KOPT-K1 (cell line): Measurements from ENCODE around the gene PCNT.
"Not testable (repeated sequence)": the region's sequence is repeated elsewhere in the genome, so short reads cannot be mapped to it uniquely, and the experiment has no call there.

Experiments
- H3K27ac ChIP-seq: fragments of 200-600 bp; sonication (generic); 2 replicates; pipeline ENCODE4 v1.5.1; 2016; ENCODE audit warnings: antibody characterized with exemption, mild to moderate bottlenecking, low read depth, low read length; ENCODE audit not compliant: poor library complexity, severe bottlenecking
- H3K36me3 ChIP-seq: fragments of 200-600 bp; sonication (generic); 2 replicates; pipeline ENCODE4 v1.5.1; 2017; ENCODE audit warnings: antibody characterized with exemption, mild to moderate bottlenecking, low read length, moderate library complexity; ENCODE audit not compliant: insufficient read depth
- H3K9me3 ChIP-seq: fragments of 200-600 bp; sonication (generic); 2 replicates; pipeline ENCODE4 v1.5.1; 2017; ENCODE audit warnings: antibody characterized with exemption, low read length, mild to moderate bottlenecking; ENCODE audit not compliant: insufficient read depth, poor library complexity, severe bottlenecking

The PCNT gene

DNA sequence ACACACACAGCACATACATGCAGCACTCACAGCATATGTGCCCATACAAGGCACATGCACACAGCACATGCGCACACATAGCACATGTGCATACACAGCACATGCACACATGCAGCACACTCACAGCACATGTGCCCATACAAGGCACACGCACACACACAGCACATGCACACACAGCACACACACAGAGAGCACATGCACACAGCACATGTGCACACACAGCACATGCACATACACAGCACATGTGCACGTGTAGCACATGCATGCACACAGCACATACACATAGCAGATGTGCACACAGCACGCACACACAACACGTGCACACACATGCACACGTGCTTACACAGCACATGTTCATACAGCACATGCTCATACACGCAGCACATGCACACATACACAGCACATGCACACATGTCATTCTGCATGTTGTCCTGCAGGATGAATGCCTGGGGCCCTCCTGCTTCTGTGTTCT is 48.1 kb downstream of the PCNT start:
- Histone ChIP-seq H3K36me3 (peaks cover 66% of the 10 kb centered on the region), H3K9me3 (no peaks in the 10 kb centered on the region), H3K27ac (no peak overlapping the region)

DNA sequence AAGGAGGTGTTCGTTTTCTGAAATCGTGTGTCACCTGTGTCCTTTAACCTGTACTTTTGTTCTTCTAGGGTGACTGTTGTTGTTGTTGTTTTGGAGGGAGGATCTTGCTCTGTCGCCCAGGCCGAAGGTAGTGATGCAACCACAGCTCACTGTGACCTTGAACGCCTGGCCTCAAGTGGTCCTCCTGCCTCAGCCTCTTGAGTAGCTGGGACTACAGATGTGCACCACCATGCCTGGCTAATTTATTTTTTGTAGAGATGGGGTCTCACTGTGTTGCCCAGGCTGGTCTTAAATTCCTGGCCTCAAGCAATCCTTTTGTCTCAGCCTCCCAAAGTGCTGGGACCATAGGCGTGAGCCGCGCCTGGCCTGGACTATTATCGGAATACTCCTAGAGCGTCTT is 49.0 kb downstream of the PCNT start:
- H3K9me3 ChIP-seq, H3K27ac ChIP-seq: not testable (repeated sequence)
- H3K36me3 ChIP-seq: peaks cover 63% of the 10 kb centered on the region

DNA sequence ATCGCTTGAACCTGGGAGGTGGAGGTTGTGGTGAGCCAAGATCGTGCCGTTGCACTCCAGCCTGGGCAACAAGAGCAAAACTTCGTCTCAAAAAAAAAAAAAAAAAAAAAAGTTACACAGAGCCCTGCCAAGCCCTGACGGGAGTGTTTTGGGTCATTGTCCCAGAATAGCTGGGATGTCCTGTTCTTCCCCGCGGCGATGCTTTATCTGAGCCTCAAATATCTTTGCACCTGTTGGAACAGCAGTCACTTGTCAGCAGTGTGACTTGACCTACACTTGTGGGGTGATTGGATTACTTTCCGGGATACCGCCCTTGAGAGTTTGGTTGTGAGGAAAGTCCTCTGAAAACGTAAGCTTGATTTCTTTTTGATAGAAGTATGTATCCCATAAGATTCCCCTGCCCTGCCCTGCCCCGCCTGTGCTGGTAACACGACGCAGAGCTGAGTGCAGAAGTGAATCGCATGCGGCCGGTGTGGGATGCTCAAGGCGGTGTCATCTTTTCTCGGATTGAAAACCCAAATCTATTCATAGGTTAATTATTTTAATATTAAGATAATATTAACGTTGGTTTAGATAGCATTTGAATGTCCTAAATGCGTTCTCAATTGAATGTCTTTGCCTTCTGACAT is 50.9 kb downstream of the PCNT start:
- peaks cover 51% of the 10 kb centered on the region for H3K36me3 ChIP-seq
- no peak overlapping the region for H3K27ac ChIP-seq
- no peaks in the 10 kb centered on the region for H3K9me3 ChIP-seq

DNA sequence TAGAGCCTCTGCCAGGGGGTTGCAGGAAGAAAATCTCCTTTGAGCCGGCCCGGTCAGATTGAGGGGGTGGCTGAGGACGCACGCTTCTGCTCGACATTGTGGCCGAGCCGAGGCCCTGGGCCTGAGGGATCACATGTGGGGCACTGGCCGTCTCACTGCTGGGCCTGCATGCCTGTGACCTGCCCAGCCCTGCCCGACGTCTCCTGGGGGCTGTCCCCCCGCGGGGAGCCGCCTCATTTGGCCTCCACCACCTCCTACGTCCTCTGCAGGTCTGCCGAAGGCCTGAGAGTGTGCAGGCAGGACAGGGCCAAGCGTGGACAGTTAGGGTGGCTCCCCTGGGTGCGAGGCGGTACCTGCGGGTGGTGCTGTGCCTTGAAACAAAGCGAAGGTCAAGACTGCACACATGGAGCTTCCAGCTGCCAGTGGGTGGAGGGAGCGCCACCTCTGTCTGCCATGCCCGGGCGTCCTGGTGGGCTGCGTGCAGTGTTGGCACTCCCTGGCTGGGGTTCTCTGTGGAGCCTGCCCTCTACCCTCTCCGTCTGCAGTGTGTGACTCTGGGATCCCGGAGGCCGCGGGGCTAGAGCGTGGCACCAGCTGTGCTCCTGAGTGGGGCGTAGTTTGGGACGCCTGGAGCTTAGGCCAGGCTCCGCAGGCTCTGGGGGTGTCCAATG is 51.7 kb downstream of the PCNT start:
- H3K36me3 ChIP-seq: peaks cover 49% of the 10 kb centered on the region
- no peak overlapping the region for H3K27ac ChIP-seq
- no peaks in the 10 kb centered on the region for H3K9me3 ChIP-seq

DNA sequence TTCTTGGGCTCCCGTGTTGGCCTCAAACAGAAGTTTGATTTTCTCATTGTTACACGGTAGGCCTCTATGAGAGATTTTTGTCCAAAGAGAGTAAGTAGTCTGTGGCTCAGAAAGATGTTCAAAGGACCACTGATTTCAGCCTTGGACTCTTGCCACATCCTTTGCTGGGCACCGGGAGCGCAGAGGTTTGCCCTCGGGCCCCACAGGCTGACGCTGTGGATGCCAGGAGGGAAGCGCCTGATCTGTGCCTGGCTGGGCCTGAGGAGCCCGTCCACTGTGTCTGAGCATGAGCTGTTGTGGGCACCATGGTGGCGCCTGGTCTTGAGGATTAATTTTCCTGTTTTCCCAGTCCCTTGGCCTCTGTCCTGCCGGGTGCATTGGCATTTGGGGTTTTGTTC is 52.3 kb downstream of the PCNT start:
- no peak overlapping the region for H3K27ac ChIP-seq
- peaks cover 1% of the 10 kb centered on the region for H3K9me3 ChIP-seq
- peaks cover 49% of the 10 kb centered on the region for H3K36me3 ChIP-seq

DNA sequence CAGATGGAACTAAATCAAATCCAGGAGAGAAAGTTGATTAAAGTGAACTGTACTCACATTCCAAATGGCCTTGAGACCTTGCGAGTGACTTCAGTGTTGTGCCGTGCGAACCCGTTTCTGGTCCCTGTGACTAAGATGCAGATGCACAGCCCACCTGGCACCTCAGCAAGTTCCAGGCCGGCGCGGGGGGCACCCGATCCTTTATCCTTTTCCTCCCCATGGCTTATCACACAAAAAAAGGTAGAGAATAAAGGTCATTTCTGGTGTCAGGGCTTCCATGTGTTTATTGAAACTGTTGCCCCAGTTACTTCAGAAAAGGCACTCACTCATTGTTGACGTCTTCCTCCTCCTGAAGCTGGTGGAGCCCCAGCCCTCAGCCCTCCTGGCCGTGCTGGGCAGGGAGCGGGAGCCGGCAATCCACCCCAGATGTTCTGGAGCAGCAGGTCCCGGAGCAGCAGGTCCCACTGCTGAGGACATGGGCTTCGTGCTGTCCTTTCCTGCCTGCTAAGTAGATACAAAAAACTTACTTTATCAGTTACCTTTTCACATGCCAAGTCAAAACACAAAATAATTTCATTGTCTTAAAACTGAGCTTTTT is 53.0 kb downstream of the PCNT start:
- H3K36me3 ChIP-seq: peaks cover 49% of the 10 kb centered on the region
- H3K9me3 ChIP-seq: peaks cover 8% of the 10 kb centered on the region
- H3K27ac ChIP-seq: no peak overlapping the region

DNA sequence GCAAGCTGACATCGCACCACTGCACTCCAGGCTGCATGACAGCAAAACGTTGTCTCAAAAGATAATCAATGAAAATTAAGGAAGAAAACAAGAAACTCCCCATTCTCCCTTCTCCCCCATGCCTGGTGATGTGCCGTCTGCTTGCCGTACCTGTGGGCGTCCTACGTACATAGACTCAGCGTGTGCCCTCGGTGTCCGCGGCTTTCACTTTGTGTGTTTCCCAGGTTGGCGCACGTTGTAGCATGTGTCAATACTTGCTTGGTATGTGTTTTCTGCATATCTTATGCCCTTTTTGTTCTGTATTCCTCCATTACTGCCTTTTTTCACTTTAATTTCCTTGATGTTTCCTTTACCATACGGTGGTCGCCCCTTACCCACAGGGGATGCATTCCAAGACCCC is 53.8 kb downstream of the PCNT start:
- Histone ChIP-seq H3K27ac (no peak overlapping the region), H3K9me3 (peaks cover 17% of the 10 kb centered on the region), H3K36me3 (peaks cover 49% of the 10 kb centered on the region)

DNA sequence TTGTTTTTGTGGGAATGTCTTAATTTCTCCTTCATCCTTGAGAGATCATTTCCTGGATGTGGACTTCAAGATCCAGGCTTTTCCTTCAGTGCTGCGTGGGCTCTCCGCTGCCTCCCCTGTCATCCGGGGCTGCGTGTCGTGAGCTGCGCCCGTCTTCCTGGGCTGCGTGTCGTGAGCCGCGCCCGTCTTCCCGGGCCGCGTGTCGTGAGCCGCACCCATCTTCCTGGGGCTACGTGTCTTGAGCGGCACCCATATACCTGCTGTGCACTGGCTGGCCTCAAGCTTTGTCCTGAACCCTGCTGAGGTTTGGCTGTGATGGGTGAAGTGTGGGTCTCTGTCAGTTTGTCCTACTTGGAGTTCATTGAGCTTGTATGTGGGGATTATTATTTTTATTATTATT is 55.1 kb downstream of the PCNT start:
- no peak overlapping the region for H3K27ac ChIP-seq
- peaks cover 21% of the 10 kb centered on the region for H3K9me3 ChIP-seq
- peaks cover 50% of the 10 kb centered on the region for H3K36me3 ChIP-seq

DNA sequence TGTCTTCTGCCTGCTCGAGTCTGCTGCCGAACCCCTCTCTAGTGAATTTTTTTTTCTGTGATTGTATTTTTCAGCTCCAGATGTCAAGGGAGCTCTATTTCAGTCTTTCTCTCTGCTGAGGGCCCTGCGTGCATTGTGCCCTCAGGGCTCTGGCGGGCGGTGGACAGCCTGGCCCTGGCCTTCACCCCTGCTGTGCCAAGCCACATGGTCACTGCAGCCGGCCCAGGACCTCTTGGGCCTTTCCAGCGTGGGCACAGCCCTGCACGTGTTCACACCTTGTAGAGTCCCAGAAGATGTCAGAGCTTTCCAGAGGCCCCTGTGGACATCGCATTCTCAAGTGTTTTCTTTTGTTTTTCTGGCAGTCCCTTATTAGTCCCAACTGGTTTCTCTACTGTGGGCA is 55.7 kb downstream of the PCNT start:
- Histone ChIP-seq H3K9me3 (peaks cover 21% of the 10 kb centered on the region), H3K27ac (no peak overlapping the region)

DNA sequence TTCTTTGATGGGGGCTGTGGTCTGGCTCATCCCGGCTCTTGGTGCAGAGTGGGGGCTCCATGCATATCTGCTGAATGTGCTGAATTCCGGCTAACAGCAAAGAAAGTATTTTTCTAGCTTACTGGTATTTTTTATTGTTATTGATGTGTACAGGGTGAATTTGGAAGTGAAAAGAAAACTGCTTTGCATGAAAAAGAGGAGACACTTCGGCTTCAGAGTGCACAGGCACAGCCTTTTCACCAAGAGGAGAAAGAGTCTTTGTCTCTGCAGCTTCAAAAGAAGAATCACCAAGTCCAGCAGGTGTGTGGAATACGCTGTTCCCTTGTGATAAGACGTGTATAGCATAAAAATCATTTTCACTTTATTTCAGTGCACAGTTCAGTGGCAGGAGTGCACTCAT is 57.6 kb downstream of the PCNT start:
- no peak overlapping the region for H3K27ac ChIP-seq
- peaks cover 62% of the 10 kb centered on the region for H3K36me3 ChIP-seq
- H3K9me3 ChIP-seq: peaks cover 21% of the 10 kb centered on the region

More for the DNA sequence above, 55.7 kb downstream of the PCNT start:
- peaks cover 50% of the 10 kb centered on the region for H3K36me3 ChIP-seq

DNA sequence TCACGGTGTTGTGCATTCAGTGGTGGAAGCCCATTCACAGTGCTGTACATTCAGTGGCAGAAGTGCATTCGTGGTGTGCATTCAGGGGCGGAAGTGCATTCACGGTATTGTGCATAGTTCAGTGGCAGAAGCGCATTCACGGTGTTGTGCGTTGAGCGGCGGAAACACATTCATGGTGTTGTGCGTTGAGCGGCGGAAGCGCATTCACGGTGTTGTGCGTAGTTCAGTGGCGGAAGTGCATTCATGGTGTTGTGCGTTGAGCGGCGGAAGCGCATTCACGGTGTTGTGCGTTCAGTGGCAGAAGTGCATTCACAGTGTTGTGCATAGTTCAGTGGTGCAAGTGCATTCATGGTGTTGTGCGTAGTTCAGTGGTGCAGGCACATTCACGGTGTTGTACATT is 60.6 kb downstream of the PCNT start:
- Histone ChIP-seq H3K27ac (no peak overlapping the region), H3K36me3 (peaks cover 73% of the 10 kb centered on the region), H3K9me3 (peaks cover 21% of the 10 kb centered on the region)

DNA sequence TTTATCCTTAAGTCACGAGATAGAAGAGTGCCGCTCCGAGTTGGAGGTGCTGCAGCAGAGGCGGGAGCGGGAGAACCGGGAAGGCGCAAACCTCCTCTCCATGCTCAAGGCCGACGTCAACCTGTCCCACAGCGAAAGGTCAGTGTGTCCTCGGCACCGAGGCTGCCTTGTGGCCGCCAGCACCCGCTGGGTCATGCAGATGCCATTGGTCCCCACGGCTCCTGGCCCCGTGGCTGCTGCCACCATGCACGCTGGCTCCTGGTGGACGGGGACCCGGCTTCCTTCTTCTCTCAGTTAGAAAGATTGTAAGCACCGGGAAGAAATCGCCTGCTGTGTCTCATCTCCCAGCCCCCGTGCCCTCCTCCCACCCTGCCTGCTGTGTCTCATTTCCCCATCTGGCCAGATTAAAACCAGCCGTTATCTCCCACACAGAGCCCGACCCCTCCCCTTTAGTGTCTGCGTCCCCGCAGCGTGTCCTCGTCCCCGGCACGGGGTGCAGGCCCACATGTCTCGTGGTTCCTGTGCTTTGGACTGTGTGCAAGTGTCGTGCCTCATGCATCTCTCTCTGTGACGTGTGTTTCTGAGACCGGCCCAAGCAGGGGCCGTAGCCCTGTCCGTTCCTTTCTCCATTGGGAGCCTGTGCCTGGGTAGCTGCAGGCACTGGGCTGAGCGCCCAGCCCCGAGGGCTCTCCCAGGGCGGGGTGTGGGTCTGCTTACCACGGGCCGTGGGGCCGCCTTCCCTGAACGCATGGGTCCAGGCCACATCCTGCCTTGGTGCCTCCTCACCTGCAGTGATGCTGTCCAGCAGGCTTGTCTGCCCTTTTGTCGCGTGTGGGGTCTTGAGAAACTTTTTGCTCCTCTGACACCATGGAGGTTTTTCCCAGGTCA is 62.1 kb downstream of the PCNT start:
- Histone ChIP-seq H3K27ac (no peak overlapping the region), H3K36me3 (peaks cover 89% of the 10 kb centered on the region), H3K9me3 (peaks cover 21% of the 10 kb centered on the region)

DNA sequence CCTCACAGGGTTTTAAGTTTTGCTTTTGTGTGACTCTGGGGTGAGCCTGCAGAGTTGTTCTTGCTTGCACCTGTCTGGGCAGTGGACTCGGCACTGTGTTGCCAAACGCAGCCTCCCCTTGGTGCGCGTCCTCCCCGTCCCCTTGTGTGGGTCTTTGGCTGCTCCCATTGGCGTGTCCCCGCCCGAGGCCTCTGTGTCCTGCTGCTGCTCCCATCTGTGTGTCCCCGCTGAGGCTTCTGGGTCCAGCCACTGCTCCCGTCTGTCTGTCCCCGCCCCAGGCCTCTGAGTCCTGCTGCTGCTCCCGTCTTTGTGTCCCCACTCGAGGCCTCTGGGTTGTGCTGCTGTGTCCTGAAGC is 62.8 kb downstream of the PCNT start:
- no peak overlapping the region for H3K27ac ChIP-seq
- H3K36me3 ChIP-seq: peaks cover 89% of the 10 kb centered on the region

DNA sequence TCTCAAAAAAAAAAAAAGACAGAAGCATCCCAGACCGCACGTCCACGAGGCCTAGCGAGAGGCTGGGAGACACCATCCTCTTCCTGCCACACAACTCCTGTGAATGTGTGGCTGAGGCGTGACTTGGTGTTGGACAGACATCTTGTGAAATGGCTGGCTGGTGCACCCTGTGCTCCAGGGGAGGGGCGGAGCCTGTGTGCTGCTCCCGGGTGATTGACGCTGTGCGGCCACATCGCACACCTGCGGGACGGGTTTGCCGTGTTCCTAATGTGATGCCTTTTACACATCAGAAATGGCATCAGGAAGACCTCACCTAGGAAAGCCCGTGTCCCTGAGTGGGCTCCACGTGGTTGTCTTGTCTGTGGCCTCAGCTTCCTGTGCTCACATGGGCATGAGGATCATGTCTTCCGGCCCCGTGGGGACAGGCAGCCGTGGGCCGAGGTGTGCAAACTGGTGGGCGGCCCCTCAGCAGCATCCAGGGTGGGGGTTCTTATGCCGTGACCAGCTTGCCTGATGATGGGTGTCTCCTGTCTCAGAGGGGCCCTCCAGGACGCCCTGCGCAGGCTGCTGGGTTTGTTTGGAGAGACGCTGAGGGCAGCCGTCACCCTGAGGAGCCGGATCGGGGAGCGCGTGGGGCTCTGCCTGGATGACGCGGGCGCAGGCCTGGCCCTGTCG is 64.4 kb downstream of the PCNT start:
- peaks cover 82% of the 10 kb centered on the region for H3K36me3 ChIP-seq
- H3K9me3 ChIP-seq: no peaks in the 10 kb centered on the region
- H3K27ac ChIP-seq: no peak overlapping the region

More for the DNA sequence above, 62.8 kb downstream of the PCNT start:
- H3K9me3 ChIP-seq: peaks cover 15% of the 10 kb centered on the region
